Mesenchymal stem cell (in vitro differentiated cells and primary cell): ENCODE measurements around the gene EYA4. TPM values are rescaled to one million over a fixed set of nuclear protein-coding genes. Genes with fewer than 3 reads are reported as not detected.

Source experiments
- DNase-seq: peaks from one replicate; pipeline ENCODE4 v3.0.0-alpha.2; 2013
- H2AFZ ChIP-seq: one replicate; pipeline ENCODE4 v1.6.1; 2013; ENCODE audit warnings: low read depth, mild to moderate bottlenecking, control low read depth, inconsistent platforms, low read length, moderate library complexity
- H2AK5ac ChIP-seq: 2 replicates; pipeline ENCODE4 v1.6.1; 2013; ENCODE audit warnings: low read length, moderate library complexity, mild to moderate bottlenecking, inconsistent platforms; ENCODE audit not compliant: severe bottlenecking
- H2BK120ac ChIP-seq: one replicate; pipeline ENCODE4 v1.6.1; 2013; ENCODE audit warnings: low read depth, mild to moderate bottlenecking, inconsistent platforms, low read length, moderate library complexity
- H2BK12ac ChIP-seq, 2 experiments: one replicate each; pipeline ENCODE4 v1.6.1; 2013; ENCODE audit warnings: inconsistent platforms in 2 of 2, low read length in 2 of 2, mild to moderate bottlenecking in 2 of 2, moderate library complexity in 2 of 2, control low read depth in 1 of 2
- H2BK15ac ChIP-seq: one replicate; pipeline ENCODE4 v1.6.1; 2013; ENCODE audit warnings: mild to moderate bottlenecking, low read depth, inconsistent platforms; ENCODE audit not compliant: poor library complexity, severe bottlenecking
- H2BK5ac ChIP-seq: 2 replicates; pipeline ENCODE4 v1.6.1; 2013; ENCODE audit warnings: low read depth, mild to moderate bottlenecking, low read length, control low read depth, inconsistent platforms; ENCODE audit not compliant: poor library complexity, severe bottlenecking
- H3K14ac ChIP-seq, 2 experiments: one replicate each; pipeline ENCODE4 v1.6.1; 2013; ENCODE audit warnings: inconsistent platforms in 2 of 2, low read length in 2 of 2, control low read depth in 1 of 2, mild to moderate bottlenecking in 1 of 2, moderate library complexity in 1 of 2
- H3K18ac ChIP-seq, 2 experiments: one replicate each; pipeline ENCODE4 v1.6.1; 2013; ENCODE audit warnings: inconsistent platforms in 2 of 2, low read length in 2 of 2, control low read depth in 1 of 2, low read depth in 1 of 2, mild to moderate bottlenecking in 1 of 2
- H3K23ac ChIP-seq, 2 experiments: one replicate each; pipeline ENCODE4 v1.6.1; 2013; ENCODE audit warnings: inconsistent platforms in 2 of 2, low read length in 2 of 2, mild to moderate bottlenecking in 2 of 2, moderate library complexity in 2 of 2, control low read depth in 1 of 2
- H3K27ac ChIP-seq: 2 replicates; pipeline ENCODE4 v1.5.1; 2013; ENCODE audit warnings: mild to moderate bottlenecking, moderate library complexity, low read length, control low read depth, inconsistent platforms; ENCODE audit not compliant: poor library complexity, severe bottlenecking
- H3K27me3 ChIP-seq, 2 experiments: 2 replicates each; pipeline versions ENCODE4 v1.6.1 to v1.7.0; 2013; ENCODE audit warnings: low read length in 2 of 2, mild to moderate bottlenecking in 2 of 2, moderate library complexity in 2 of 2, control low read depth in 1 of 2, inconsistent platforms in 1 of 2; ENCODE audit not compliant: control insufficient read depth in 1 of 2, insufficient read depth in 1 of 2
- H3K36me3 ChIP-seq, 2 experiments: 2 replicates each; pipeline versions ENCODE4 v1.6.1 to v1.7.0; 2013; ENCODE audit warnings: low read length in 2 of 2, control low read depth in 1 of 2, inconsistent platforms in 1 of 2, low read depth in 1 of 2, mild to moderate bottlenecking in 1 of 2; ENCODE audit not compliant: insufficient read depth in 2 of 2, control insufficient read depth in 1 of 2
- H3K4ac ChIP-seq, 2 experiments: one replicate each; pipeline ENCODE4 v1.6.1; 2013; ENCODE audit warnings: inconsistent platforms in 2 of 2, low read length in 2 of 2, mild to moderate bottlenecking in 2 of 2, moderate library complexity in 2 of 2, control low read depth in 1 of 2, low read depth in 1 of 2
- H3K4me1 ChIP-seq: 2 replicates; pipeline ENCODE4 v1.6.1; 2013; ENCODE audit warnings: low read depth, low read length, control low read depth; ENCODE audit not compliant: control insufficient read depth, insufficient read depth
- H3K4me2 ChIP-seq: 2 replicates; pipeline ENCODE4 v1.6.1; 2013; ENCODE audit warnings: low read length, mild to moderate bottlenecking, inconsistent platforms; ENCODE audit not compliant: poor library complexity, severe bottlenecking
- H3K4me3 ChIP-seq, 2 experiments: 2 replicates each; pipeline versions ENCODE4 v1.5.1 to v1.7.0; 2013; ENCODE audit warnings: low read length in 2 of 2, mild to moderate bottlenecking in 2 of 2, control low read depth in 1 of 2, low read depth in 1 of 2; ENCODE audit not compliant: insufficient read depth in 1 of 2
- H3K79me1 ChIP-seq: replicated peaks from 2 replicates; pipeline ENCODE4 v1.6.1; 2013; ENCODE audit warnings: mild to moderate bottlenecking, control low read depth, low read length, inconsistent platforms; ENCODE audit not compliant: poor library complexity, severe bottlenecking
- H3K9ac ChIP-seq: 2 replicates; pipeline ENCODE4 v1.7.0; 2013; ENCODE audit warnings: mild to moderate bottlenecking, low read length, moderate library complexity
- H3K9me3 ChIP-seq: 2 replicates; pipeline ENCODE4 v1.7.0; 2013; ENCODE audit warnings: mild to moderate bottlenecking, low read length; ENCODE audit not compliant: control insufficient read depth
- H4K8ac ChIP-seq: one replicate; pipeline ENCODE4 v1.6.1; 2013; ENCODE audit warnings: inconsistent platforms, mild to moderate bottlenecking, low read length, moderate library complexity
- H4K91ac ChIP-seq: one replicate; pipeline ENCODE4 v1.6.1; 2013; ENCODE audit warnings: mild to moderate bottlenecking, low read length, inconsistent platforms
- WGBS: methylation state at CpG from one replicate; pipeline ENCODE4 v1.1.7; 2013; ENCODE audit warnings: mixed read lengths; 5-methylcytosine and 5-hydroxymethylcytosine counted together
- polyA plus RNA-seq, 2 experiments: library from polyadenylated mRNA; stranded (reverse); fragments of 200-250 nt; gene quantifications; one replicate each; pipeline ENCODE4 v1.2.3, GENCODE V29; 2013

EYA4 gene
- 1.7 TPM for polyA plus RNA-seq (2013, experiment 1 of 2)
- 1.8 TPM for polyA plus RNA-seq (2013, experiment 2 of 2)

GRCh38 chr6:133241086-133241900 lies at the start of gene EYA4:
EYA4 (plus strand) TSS chr6:133241357; CDS start chr6:133274781, 33,424 bp downstream.
- under 1% methylated on average over 61 of the region's 84 CpGs for WGBS
- Histone ChIP-seq H3K79me1 (no peaks in the 10 kb centered on the region), H3K27ac (no peak within 1 kb of the TSS), H2AFZ (peak within 1 kb of the TSS; percentile 73), H3K4me1 (peaks cover 26% of the 10 kb centered on the region), H3K36me3 (no peaks in the 10 kb centered on the region), H3K4ac (no peak within 1 kb of the TSS), H3K4me3 (peak within 1 kb of the TSS; percentile 57 to 77), H4K8ac (no peak within 1 kb of the TSS), H3K9ac (peak within 1 kb of the TSS; percentile 63), H2BK12ac (peak within 1 kb of the TSS in 1 of 2 experiments; percentile 49), H3K4me2 (peak within 1 kb of the TSS; percentile 100), H3K27me3 (peaks cover 33 to 58% of the 10 kb centered on the region in 2 experiments), H3K9me3 (no peaks in the 10 kb centered on the region), H2BK5ac (no peak within 1 kb of the TSS), H2BK120ac (peak within 1 kb of the TSS; percentile 85), H3K23ac (peak within 1 kb of the TSS in 1 of 2 experiments; percentile 72), H2BK15ac (peak within 1 kb of the TSS; percentile 52), H3K14ac (peak within 1 kb of the TSS in 1 of 2 experiments; percentile 28), H3K18ac (peak within 1 kb of the TSS; percentile 21 to 61), H4K91ac (no peak within 1 kb of the TSS), H2AK5ac (no peak within 1 kb of the TSS)
- peak; percentile 52 for DNase-seq

GRCh38 chr6:133193396-133193795 lies 47.8 kb upstream of the EYA4 start:
- H2BK12ac ChIP-seq, result no peak overlapping the region
- no peaks in the 10 kb centered on the region for H3K79me1 ChIP-seq
- no peak overlapping the region for H3K27ac ChIP-seq
- H2AK5ac ChIP-seq, result no peak overlapping the region
- H4K91ac ChIP-seq, result no peak overlapping the region
- H3K18ac ChIP-seq, result no peak overlapping the region
- no peak overlapping the region for H4K8ac ChIP-seq
- H3K4me1 ChIP-seq, result no peaks in the 10 kb centered on the region
- no peak overlapping the region for H3K4me2 ChIP-seq
- H2BK120ac ChIP-seq, result no peak overlapping the region
- H3K36me3 ChIP-seq, result no peaks in the 10 kb centered on the region
- no peak overlapping the region for H2BK15ac ChIP-seq
- H3K23ac ChIP-seq, result no peak overlapping the region
- peaks cover 5 to 13% of the 10 kb centered on the region in 2 experiments for H3K27me3 ChIP-seq
- H2BK5ac ChIP-seq, result no peak overlapping the region
- H3K9me3 ChIP-seq, result peaks cover 5% of the 10 kb centered on the region
- no peak overlapping the region for H3K4ac ChIP-seq
- no peak overlapping the region for H3K9ac ChIP-seq
- H3K4me3 ChIP-seq, result no peak overlapping the region
- H3K14ac ChIP-seq, result no peak overlapping the region
- no CpG with 5 or more reads among the region's 1 CpG for WGBS
- no peak for DNase-seq
- no peak overlapping the region for H2AFZ ChIP-seq

GRCh38 chr6:133198725-133199124 lies 42.4 kb upstream of the EYA4 start:
- Histone ChIP-seq H4K8ac (no peak overlapping the region), H3K27ac (no peak overlapping the region), H3K23ac (no peak overlapping the region), H2AK5ac (no peak overlapping the region), H3K36me3 (no peaks in the 10 kb centered on the region), H3K4me3 (no peak overlapping the region), H3K4me2 (no peak overlapping the region), H3K79me1 (no peaks in the 10 kb centered on the region), H3K14ac (no peak overlapping the region), H2BK12ac (no peak overlapping the region), H3K4ac (no peak overlapping the region), H3K27me3 (peaks cover 0 to 5% of the 10 kb centered on the region in 2 experiments), H2BK15ac (no peak overlapping the region), H2BK5ac (no peak overlapping the region), H3K18ac (no peak overlapping the region), H4K91ac (no peak overlapping the region), H3K9ac (no peak overlapping the region), H3K4me1 (no peaks in the 10 kb centered on the region), H2AFZ (no peak overlapping the region), H3K9me3 (peaks cover 5% of the 10 kb centered on the region), H2BK120ac (no peak overlapping the region)
- no peak for DNase-seq
- 89% methylated on average over 2 of the region's 2 CpGs for WGBS

- Histone ChIP-seq H3K27ac (no peak overlapping the region), H2BK120ac (no peak overlapping the region), H3K79me1 (no peaks in the 10 kb centered on the region), H4K91ac (no peak overlapping the region), H4K8ac (no peak overlapping the region), H2AFZ (no peak overlapping the region), H3K4me1 (no peaks in the 10 kb centered on the region), H3K36me3 (no peaks in the 10 kb centered on the region), H3K9me3 (no peaks in the 10 kb centered on the region), H3K23ac (no peak overlapping the region), H2AK5ac (no peak overlapping the region), H3K14ac (no peak overlapping the region), H3K4me3 (no peak overlapping the region), H3K4me2 (no peak overlapping the region), H3K9ac (no peak overlapping the region), H2BK15ac (no peak overlapping the region), H3K18ac (no peak overlapping the region), H3K4ac (no peak overlapping the region), H2BK5ac (no peak overlapping the region), H3K27me3 (peaks cover 0 to 5% of the 10 kb centered on the region in 2 experiments), H2BK12ac (no peak overlapping the region)
- no peak for DNase-seq
- 85% methylated on average over 3 of the region's 4 CpGs for WGBS
These were observed 39.9 kb upstream of the EYA4 start for GRCh38 chr6:133201231-133201630.
